GM12878 (cell line): ENCODE measurements around the gene PCBP4. TPM values are rescaled to one million over a fixed set of nuclear protein-coding genes. Genes with fewer than 3 reads are reported as not detected.

Experiments used
- ATAC-seq: fragments of 200-7000 bp; cut with Tn5 transposase; 3 replicates; pipeline ENCODE4 v1.9.1; 2020; ENCODE audit warnings: mild to moderate bottlenecking, moderate library complexity
- BruUV-seq: library from RNA; stranded (reverse); fragments of 400-500 nt; replicated peaks from 2 replicates; lab custom pipeline; 2021; lab: Mats Ljungman, UMichigan
- CTCF ChIA-PET: fragments of 300-600 bp; sonication (Branson Sonifier 250); formaldehyde crosslinking; extraction: SDS; loops from one replicate; lab custom pipeline; 2021; ENCODE audit warnings: inconsistent platforms; lab: Yijun Ruan, JAX
- POLR2A ChIA-PET: fragments of 350-600 bp; formaldehyde crosslinking; extraction: SDS; loops from one replicate; lab custom pipeline; 2021; ENCODE audit warnings: inconsistent platforms; lab: Charles Lee
- RAD21 ChIA-PET: fragments of 300-600 bp; sonication (Branson Sonifier 250); formaldehyde crosslinking; loops from one replicate; lab custom pipeline; 2023; ENCODE audit warnings: antibody characterized with exemption; ENCODE audit not compliant: unreplicated experiment; lab: Charles Lee
- SMC1A ChIA-PET: fragments of 300-600 bp; sonication (Branson Sonifier 250); formaldehyde crosslinking; loops from one replicate; lab custom pipeline; 2023; ENCODE audit not compliant: unreplicated experiment, uncharacterized antibody; lab: Charles Lee
- DNase-seq: peaks from one replicate; pipeline ENCODE4 v3.0.0-alpha.2; 2011; ENCODE audit warnings: low read depth, low spot score
- FAIRE-seq: peaks from 3 replicates; lab custom pipeline; 2011; peaks lifted over from hg19 to GRCh38; lab: Jason Lieb, UNC
- H2AFZ ChIP-seq: 2 replicates; pipeline ENCODE4 v1.6.0; 2011; ENCODE audit warnings: low read depth, low read length, control low read depth; ENCODE audit not compliant: control insufficient read depth
- H3K27ac ChIP-seq: 2 replicates; pipeline ENCODE4 v1.5.1; 2011; ENCODE audit warnings: control low read depth; ENCODE audit not compliant: control insufficient read depth, insufficient read depth
- H3K27me3 ChIP-seq, 2 experiments: replicated peaks in 1 of 2; 2 replicates each; pipeline versions ENCODE4 v1.6.0 to v1.6.1; 2011; ENCODE audit warnings: low read length in 1 of 2; ENCODE audit not compliant: control insufficient read depth in 2 of 2, insufficient read depth in 2 of 2
- H3K36me3 ChIP-seq, 2 experiments: 2 replicates each; pipeline ENCODE4 v1.5.1; 2011; ENCODE audit warnings: low read length in 1 of 2; ENCODE audit not compliant: control insufficient read depth in 2 of 2, insufficient read depth in 2 of 2
- H3K4me1 ChIP-seq: 2 replicates; pipeline ENCODE4 v1.6.1; 2011; ENCODE audit warnings: mild to moderate bottlenecking, low read length, moderate library complexity, mixed read lengths; ENCODE audit not compliant: control insufficient read depth, insufficient read depth
- H3K4me2 ChIP-seq: 2 replicates; pipeline ENCODE4 v1.6.0; 2011; ENCODE audit warnings: control low read depth; ENCODE audit not compliant: control insufficient read depth, insufficient read depth
- H3K4me3 ChIP-seq: fragments of 200-600 bp; sonication (generic); 2 replicates; pipeline ENCODE4 v1.5.1; 2016
- H3K79me2 ChIP-seq: 2 replicates; pipeline ENCODE4 v1.6.0; 2011; ENCODE audit warnings: low read length; ENCODE audit not compliant: control insufficient read depth, insufficient read depth
- H3K9ac ChIP-seq: 2 replicates; pipeline ENCODE4 v1.8.0; 2011; ENCODE audit warnings: low read length, control low read depth, mixed read lengths; ENCODE audit not compliant: control insufficient read depth, insufficient read depth
- H3K9me3 ChIP-seq: replicated peaks from 3 replicates; pipeline ENCODE4 v1.5.1; 2011; ENCODE audit warnings: mild to moderate bottlenecking, low read length; ENCODE audit not compliant: control insufficient read depth, insufficient read depth
- H4K20me1 ChIP-seq: 2 replicates; pipeline ENCODE4 v1.6.0; 2011; ENCODE audit not compliant: control insufficient read depth, insufficient read depth
- CHD2 ChIP-seq: IDR thresholded peaks from 2 replicates; pipeline ENCODE4 v1.6.1; 2011; ENCODE audit warnings: low read depth, low read length, improper control_type of control experiment, borderline replicate concordance
- STAT3 ChIP-seq: IDR thresholded peaks from 2 replicates; pipeline ENCODE4 v1.6.1; 2011; ENCODE audit warnings: low read depth, low read length, improper control_type of control experiment
- TCF3 ChIP-seq: IDR thresholded peaks from 2 replicates; pipeline ENCODE4 v1.6.1; 2012; ENCODE audit warnings: low read depth, mild to moderate bottlenecking, low read length, borderline replicate concordance; ENCODE audit not compliant: insufficient read depth
- ZNF622 ChIP-seq: fragments of 450-650 bp; IDR thresholded peaks from 2 replicates; pipeline ENCODE4 v1.6.1; 2017; ENCODE audit warnings: mild to moderate bottlenecking, inconsistent platforms
- WGBS: methylation state at CpG from one replicate; pipeline ENCODE4 v1.1.6; 2016; ENCODE audit warnings: low lambda C conversion rate; ENCODE audit not compliant: insufficient replicate concordance, insufficient coverage; ENCODE audit errors: missing lambda C conversion rate; 5-methylcytosine and 5-hydroxymethylcytosine counted together
- in situ Hi-C: fragments of 300-500 bp; cut with MboI; formaldehyde crosslinking; loops from 9 replicates; pipeline ENCODE4 v1.14.3; 2018; ENCODE audit warnings: mixed read lengths
- intact Hi-C: fragments of 100-400 bp; cut with micrococcal nuclease; formaldehyde crosslinking; loops from one replicate; pipeline ENCODE4 v1.14.2; 2022; ENCODE audit not compliant: unreplicated experiment
- polyA plus RNA-seq, 11 experiments: library from polyadenylated mRNA; depleted of rRNA in 4 of 11; unstranded in 6 of 11; stranded (reverse) in 5 of 11; fragments of >200 nt; fragmentation: Nextera tagmentation in 4 of 11; fragmentation: Illumina TruSeq in 1 of 11; extraction: Ambion mirVana in 4 of 11; extraction: Trizol in 1 of 11; gene quantifications; 1 replicate in 1 of 11; 2 replicates in 10 of 11; pipeline versions ENCODE4 v1.2.1 to v1.2.3, GENCODE V29; 2011 to 2016; ENCODE audit warnings: inconsistent platforms in 2 of 11, missing spikeins in 2 of 11, low read depth in 1 of 11
- total RNA-seq, 4 experiments: library from RNA; depleted of rRNA in 3 of 4; stranded (reverse); fragments of >200 nt in 3 of 4; fragmentation: Illumina TruSeq in 1 of 4; extraction: Trizol in 1 of 4; gene quantifications; 2 replicates each; pipeline versions ENCODE4 v1.2.1 to v1.2.3, GENCODE V29; 2013 to 2021
- TF ChIP-seq, protein P1 (sequence below): fragments of 450-650 bp; IDR thresholded peaks from 2 replicates; pipeline ENCODE4 v1.6.1; 2016; ENCODE audit warnings: mild to moderate bottlenecking

Gene PCBP4
- total and polyA plus RNA-seq, 10 of the 15 experiments (the other 5 are each of a cell fraction or from before 2014, with no cell fraction given) = 0.05 to 14.5 (median 4.2) TPM

DNA sequence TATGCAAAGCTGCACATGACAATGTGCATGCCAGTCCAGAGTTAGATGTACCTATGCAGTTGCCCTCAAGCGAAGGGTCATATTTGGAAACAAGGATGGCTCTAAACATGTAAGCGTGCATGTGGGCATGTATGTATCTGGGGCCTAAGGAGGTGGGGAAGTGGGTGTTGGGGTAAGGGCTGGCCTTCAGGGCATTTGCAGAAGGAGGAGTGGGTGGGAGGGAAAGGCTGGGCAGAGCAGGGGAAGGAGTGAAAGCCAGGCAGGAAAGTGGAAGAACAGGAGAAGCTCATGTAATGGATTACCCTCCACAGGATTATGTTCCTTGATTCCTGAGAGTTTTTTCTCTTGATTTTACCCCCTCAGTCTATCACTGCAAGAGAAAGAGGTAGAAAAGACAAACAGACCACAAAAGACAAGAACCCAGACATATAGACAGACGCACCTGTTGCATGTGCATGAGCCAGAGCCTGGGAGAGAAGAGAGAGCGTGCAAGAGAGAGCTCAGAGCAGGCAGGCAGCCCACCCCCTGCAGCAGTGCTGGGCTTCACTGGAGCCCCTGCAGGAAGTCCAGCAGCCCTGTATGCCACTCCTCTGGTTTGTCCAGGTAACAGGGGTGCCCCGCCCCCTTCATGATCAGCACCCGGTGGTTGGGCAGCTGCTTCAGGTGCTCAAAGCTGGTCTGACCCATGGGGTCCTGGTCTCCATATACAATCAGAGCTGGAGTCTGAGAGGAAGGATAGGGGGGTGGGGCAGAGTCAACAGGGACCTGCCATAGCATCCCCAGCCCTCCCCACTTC is 1.8 kb upstream of the PCBP4 start:
- TF ChIP-seq ZNF622 = no peak
- TF ChIP-seq CHD2 = no peak
- TF ChIP-seq TCF3 = no peak
- no peak for TF ChIP-seq STAT3
- TF ChIP-seq, protein P1, sequence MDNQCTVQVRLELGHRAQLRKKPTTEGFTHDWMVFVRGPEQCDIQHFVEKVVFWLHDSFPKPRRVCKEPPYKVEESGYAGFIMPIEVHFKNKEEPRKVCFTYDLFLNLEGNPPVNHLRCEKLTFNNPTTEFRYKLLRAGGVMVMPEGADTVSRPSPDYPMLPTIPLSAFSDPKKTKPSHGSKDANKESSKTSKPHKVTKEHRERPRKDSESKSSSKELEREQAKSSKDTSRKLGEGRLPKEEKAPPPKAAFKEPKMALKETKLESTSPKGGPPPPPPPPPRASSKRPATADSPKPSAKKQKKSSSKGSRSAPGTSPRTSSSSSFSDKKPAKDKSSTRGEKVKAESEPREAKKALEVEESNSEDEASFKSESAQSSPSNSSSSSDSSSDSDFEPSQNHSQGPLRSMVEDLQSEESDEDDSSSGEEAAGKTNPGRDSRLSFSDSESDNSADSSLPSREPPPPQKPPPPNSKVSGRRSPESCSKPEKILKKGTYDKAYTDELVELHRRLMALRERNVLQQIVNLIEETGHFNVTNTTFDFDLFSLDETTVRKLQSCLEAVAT = no peak
- no peak for ATAC-seq
- Histone ChIP-seq H3K79me2 (peaks cover 5% of the 10 kb centered on the region; the same call in 1 of the 2 replicates), H2AFZ (no peak overlapping the region), H3K9me3 (no peaks in the 10 kb centered on the region), H3K9ac (no peak overlapping the region), H3K27ac (no peak overlapping the region), H3K4me1 (peaks cover 7% of the 10 kb centered on the region), H3K36me3 (no peaks in the 10 kb centered on the region), H3K4me3 (no peak overlapping the region), H4K20me1 (no peaks in the 10 kb centered on the region), H3K27me3 (no peaks in the 10 kb centered on the region), H3K4me2 (no peak overlapping the region)
- WGBS = 72% methylated on average over 6 of the region's 6 CpGs
- in situ Hi-C loops (no loop called here), intact Hi-C loops (no loop called here)
- FAIRE-seq = no peak
- ChIA-PET POLR2A (no interaction called here), CTCF (interaction anchor here (0.7 to 1.4 kb wide), 4 partner anchors 13 to 153 kb away, joined by 3 to 7 read pairs (median 4); partner anchors contain the start of genes ACY1 and PARP3), SMC1A (interaction anchor here (1.4 kb wide), 1 partner anchor 27 kb away, joined by 5 read pairs; the partner anchor contains the start of gene PARP3), RAD21 (interaction anchor here (2.1 kb wide), 1 partner anchor 26 kb away, joined by 10 read pairs; the partner anchor contains the start of gene PARP3)
- no peak for DNase-seq
- BruUV-seq = TSS peak; percentile 69
